SHP77 (cell line): ENCODE results near the gene PARM1.
"Not testable (repeated sequence)": the region's sequence is repeated elsewhere in the genome, so short reads cannot be mapped to it uniquely, and the experiment has no call there.

ENCODE experiments used
- DNase-seq, 2 experiments: peaks; one replicate each; lab custom pipeline; 2025; lab: John Stamatoyannopoulos, UW

PARM1 gene

DNA sequence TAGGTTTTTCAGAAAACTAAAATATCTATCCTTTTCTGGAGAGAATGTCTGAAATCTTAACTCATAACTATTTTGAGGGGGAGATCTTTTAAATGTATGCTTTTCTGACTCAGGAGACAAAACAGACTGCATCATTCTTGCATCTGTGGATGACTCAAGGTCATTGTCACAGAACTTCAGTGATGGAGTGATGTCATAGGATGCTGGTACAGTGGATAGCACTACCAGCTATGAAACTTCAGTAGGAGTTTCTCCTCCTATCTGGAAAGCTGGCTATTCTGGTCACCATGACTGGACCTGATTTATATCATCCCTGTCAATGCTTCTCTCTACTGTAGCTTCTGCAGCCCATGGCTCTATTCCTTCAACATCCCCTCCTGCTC, 50.3 kb downstream of the PARM1 start:
- DNase-seq: no peak

- DNase-seq: no peak
Observed at GRCh38 chr4:74990276-74990875, 57.5 kb downstream of the PARM1 start.

DNA sequence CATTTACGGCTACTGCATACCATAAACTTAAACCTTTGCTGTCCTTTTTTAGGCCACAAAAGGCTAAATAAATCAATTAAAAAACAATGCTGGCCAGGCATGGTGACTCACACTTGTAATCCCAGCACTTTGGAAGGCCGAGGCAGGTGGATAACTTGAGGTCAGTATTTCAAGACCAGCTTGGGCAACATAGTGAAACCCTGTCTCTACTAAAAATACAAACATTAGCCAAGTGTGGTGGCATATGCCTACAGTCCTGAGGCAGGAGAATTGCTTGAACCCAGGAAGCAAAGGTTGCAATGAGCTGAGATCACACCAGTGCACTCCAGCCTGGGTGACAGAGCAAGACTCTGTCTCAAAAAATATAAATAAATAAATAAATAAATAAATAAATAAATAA, 61.5 kb downstream of the PARM1 start:
- not testable (repeated sequence) for DNase-seq

DNA sequence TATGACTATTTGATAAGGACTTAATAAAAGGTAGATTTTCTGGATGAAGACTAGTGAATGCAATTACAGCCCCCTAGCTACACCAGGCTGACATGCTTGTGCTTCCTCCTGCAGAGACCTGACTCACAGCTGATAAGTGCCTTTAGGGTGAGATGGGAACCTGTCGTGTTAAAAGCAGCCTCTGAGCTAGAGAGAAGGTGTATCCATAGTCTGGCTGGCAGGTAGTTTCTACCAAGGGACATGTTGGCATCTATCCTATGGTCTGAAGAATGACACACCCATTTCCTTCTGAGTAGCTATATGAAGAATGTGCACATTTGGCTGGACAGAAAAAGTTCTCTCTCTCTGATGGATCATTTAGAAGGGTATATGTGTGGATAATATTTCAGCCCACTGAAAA, 64.1 kb downstream of the PARM1 start:
- no peak for DNase-seq

- DNase-seq: no peak
Observed at GRCh38 chr4:74997948-74998729, 65.2 kb downstream of the PARM1 start.

GRCh38 chr4:74999714-75000309, 66.9 kb downstream of the PARM1 start:
- DNase-seq: no peak

- no peak for DNase-seq
Observed at GRCh38 chr4:75001871-75002270, 69.0 kb downstream of the PARM1 start.

DNA sequence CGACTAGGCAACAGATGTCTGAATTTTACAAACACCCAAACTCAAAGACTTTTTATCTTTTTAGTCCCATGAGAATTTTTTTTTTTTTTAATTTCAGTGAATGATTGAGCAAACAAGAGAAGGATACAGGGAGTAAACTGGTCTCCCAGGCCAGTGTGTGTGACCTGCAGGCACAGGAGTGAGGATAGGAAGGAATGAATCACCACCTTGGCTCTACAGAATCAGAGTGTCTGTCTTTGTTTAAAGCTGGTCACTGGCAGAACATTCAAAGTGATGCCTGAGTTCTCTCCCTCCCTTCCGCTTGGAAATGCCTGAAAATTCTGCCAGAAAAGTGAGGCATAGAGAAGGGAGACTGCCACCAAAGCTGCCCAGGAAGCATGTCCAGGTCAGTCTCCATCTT, 69.5 kb downstream of the PARM1 start:
- no peak for DNase-seq

GRCh38 chr4:75003979-75004378, 71.1 kb downstream of the PARM1 start:
- DNase-seq: no peak

DNA sequence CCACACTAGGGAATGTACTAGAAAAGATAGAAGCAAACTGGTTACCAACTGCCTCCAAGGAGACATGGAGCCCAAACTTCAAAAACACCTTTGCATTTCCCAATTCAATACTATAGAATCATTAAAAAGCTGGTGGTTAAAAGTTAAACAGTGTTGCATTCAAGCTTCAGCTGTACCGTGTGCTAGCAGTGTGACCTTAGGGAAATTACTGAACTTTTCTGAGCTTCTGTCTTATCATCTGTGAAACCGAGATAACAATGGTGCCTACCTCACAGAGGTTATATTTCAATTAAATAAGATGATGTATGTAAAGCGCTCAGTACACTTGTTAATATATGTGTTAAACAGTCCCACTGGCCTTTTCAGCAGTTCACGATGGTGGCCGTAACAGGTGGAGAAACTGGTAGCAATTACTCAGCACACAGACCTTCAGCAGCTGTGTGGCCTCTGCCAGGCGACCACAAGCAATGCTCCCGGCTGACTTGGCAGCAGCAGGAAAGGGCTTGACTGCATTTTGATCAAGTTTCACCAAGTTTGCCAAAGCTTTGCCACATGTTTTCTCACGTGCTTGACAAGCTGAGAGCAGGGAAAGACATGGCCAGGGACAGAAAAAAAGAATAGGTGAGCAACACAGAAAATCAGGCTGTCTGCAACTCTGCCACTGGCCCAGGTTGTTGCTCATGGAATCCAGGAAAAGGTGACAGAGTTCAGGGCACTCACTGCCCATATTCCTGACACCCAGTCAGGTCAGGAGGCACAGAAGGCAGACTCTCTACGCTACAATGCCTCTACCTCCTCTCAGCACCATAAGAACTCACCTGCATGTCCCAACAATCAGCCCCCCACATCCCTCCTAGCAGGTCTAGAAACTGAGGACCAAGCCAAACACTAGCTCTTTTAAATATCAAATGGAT, 72.1 kb downstream of the PARM1 start:
- peak in 1 of 2 experiments; percentile 33 for DNase-seq

GRCh38 chr4:75005727-75006126, 72.8 kb downstream of the PARM1 start:
- DNase-seq: no peak

- DNase-seq: no peak
Observed at GRCh38 chr4:75007891-75008290, 75.0 kb downstream of the PARM1 start.

DNA sequence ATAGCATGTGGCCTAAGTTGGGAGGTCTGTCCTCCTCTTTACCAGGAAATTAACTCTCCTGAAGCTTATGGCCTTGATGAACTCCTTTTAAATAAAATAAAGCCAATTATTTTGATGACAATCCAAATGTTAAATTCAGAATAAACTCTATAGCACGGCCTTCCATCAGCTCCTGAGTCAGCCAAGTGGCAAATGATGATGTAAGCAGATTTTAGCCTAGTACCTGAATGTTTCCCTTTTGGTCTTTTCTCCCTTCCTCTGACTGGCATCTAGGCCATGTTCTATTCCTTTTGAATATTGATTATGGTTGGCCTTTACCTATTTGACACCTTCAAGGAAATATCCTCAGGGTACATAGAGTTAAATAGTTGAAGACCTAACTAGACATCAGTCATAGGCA, 76.2 kb downstream of the PARM1 start:
- DNase-seq: no peak

DNA sequence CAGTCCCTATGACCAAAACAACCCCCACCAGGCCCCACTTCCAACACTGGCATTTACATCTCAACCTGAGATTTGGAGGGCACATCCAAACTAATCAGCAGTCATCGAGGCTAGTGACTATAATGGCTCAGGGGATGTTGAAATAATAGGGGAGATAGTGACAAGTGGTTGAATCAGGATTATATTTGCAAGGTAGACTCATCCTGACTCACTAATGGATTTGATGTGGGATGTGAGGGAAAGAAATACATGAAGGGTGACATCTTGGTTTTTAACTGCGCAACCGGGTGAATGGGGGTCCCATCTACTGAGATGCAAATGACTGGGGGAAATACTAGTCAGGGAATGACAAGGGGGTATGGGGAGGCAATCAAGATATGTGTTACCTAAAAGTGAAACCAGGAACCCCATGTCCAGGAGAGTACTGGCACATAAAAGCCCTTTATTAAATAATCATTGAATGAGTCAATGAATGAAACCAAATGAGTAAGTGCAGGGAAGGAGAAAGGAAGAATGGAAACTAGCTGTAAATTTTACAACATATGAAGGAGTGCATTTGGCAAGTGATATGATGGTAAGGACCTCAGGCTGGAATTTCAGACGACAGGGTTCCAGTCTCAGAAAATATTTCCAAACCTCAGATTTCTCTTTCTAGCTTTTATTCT, 78.3 kb downstream of the PARM1 start:
- no peak for DNase-seq

DNA sequence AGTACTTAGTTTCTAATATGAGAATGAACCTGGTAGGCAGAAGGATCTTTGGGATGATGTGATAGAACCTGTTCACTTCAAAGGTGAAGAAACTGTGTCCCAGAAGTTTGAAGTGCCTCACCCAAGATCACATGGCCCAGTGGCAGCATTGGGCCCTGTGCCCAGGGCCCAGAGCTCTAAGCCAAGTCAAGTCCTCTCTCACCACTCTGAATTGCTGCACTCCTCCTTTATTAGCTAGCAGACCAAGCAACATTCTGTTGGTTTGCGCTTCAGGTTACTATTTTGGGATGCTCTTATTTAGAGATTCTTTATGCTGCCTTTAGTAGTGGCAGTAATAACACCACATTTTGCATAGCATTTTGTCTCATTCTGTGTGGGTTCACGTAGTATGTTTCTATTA, 82.7 kb downstream of the PARM1 start:
- no peak for DNase-seq

GRCh38 chr4:75016472-75016871, 83.6 kb downstream of the PARM1 start:
- DNase-seq: no peak

DNA sequence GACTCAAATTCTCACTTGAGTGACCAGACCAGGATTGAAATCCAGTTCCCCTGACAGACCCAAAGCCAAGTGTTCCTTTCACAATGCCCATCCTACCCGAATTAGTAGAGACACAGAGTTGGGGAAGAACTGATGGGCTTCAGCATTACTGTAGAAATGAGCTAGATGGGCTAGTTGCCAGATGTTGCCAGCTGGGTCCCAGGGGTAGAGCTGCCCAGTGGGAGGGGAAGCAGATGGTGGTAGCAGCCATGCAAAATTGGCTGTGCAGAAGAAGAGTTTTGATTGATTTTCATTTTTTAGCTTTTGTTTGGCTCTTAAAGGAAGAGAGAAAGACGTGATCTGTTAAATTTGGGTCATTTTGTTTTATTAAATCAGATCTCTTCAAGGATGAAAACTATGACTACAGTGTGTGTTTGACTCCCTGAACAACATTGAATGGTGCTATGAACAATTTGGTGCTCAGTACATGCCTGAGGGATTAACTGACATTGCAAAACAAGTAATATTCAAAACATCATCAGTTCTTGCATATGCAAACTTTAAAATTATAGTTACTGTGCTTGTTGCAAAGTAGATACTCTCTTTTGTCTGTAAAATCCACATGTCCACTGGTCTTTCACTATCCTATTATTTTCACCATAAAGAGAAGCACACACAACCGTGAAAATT, 86.0 kb downstream of the PARM1 start:
- no peak for DNase-seq

- no peak for DNase-seq
Observed at GRCh38 chr4:75025431-75025830, 92.5 kb downstream of the PARM1 start.

GRCh38 chr4:75028196-75028854, 95.4 kb downstream of the PARM1 start:
- no peak for DNase-seq

GRCh38 chr4:75030028-75030427, 97.1 kb downstream of the PARM1 start:
- DNase-seq: no peak
